Activated CD8-positive, alpha-beta memory T cell treated with anti-CD3 and anti-CD28 coated beads for 36 hours (primary cell): ENCODE measurements around the gene IL4I1. TPM values are rescaled to one million over a fixed set of nuclear protein-coding genes. Genes with fewer than 3 reads are reported as not detected.

Experiments used
- CTCF ChIA-PET: fragments of 350-600 bp; sonication (Branson Sonifier 250); formaldehyde crosslinking; loops from one replicate; lab custom pipeline; 2021; ENCODE audit warnings: antibody characterized with exemption; lab: Charles Lee
- POLR2A ChIA-PET: fragments of 350-600 bp; sonication (Branson Sonifier 250); formaldehyde crosslinking; loops from one replicate; lab custom pipeline; 2021; ENCODE audit warnings: antibody characterized with exemption; lab: Charles Lee
- total RNA-seq, 2 experiments: library from RNA; stranded (reverse); gene quantifications; one replicate each; pipeline ENCODE4 v1.2.3, GENCODE V29; 2021

Gene IL4I1
- total RNA-seq, 2 experiments from 2014 or later = 28.9 to 30.8 TPM

DNA sequence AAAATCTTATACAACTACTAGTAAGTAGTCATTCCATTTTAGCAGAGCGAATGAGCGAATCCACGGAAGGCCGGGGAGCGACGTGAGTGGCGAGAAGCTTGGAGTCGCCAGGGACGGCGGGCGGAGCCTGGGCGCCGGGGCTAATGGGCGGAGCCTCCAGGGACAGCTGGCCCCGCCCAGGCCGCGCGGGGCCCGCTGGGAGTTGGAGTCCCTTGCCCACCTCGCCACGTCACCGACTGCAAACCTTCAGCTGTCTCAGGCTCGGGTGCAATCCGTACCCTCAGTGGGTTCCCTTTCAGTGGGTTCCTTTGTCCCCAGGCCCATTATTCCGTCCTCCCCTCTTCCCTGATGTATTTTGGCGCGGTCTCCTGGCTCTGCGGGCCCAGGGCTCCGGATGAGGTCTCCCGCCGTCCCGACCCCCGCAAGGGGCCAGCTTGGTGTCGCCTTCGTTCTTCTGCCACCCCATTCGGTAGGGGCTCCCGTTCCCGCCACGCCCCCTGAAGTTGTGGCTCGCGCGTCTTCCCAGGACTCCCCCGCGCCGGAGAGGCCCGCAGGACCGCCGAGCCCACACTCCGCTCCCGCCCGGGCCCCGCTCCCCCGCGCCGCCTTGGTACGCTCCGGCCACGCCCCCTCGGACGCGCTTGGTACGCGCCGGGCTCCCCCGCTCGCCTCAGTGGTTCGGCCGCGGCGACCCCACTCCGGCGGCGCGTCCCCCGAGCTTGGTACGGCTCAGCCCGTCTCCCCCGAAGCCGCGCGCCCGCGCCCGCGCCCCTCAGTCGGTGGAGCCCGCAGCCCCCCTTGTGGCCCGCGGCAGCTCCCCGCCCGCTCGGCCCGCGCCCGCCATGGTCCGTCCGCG, 46.0 kb downstream of the IL4I1 start, which contains the start of gene PTOV1:
Gene PTOV1, plus strand, starts transcription at position 673 of the 856 bp plus-strand sequence.
- ChIA-PET CTCF (interaction anchor here (1.0 to 1.5 kb wide), 7 partner anchors 13 to 348 kb away, joined by 3 to 4 read pairs (median 3); partner anchors contain the start of genes ATF5 and NUP62), POLR2A (interaction anchor here (0.6 to 1.8 kb wide), 6 partner anchors 13 to 79 kb away, joined by 3 to 13 read pairs (median 4); partner anchors contain the start of gene PNKP)

GRCh38 chr19:49850221-49850486, 46.5 kb downstream of the IL4I1 start:
- CTCF ChIA-PET = interaction anchor here (1.0 to 1.5 kb wide), 6 partner anchors 13 to 347 kb away, joined by 3 to 4 read pairs (median 3); partner anchors contain the start of genes ATF5 and NUP62
- POLR2A ChIA-PET = interaction anchor here (0.8 to 1.8 kb wide), 4 partner anchors 14 to 80 kb away, joined by 3 to 9 read pairs (median 4); partner anchors contain the start of gene PNKP

DNA sequence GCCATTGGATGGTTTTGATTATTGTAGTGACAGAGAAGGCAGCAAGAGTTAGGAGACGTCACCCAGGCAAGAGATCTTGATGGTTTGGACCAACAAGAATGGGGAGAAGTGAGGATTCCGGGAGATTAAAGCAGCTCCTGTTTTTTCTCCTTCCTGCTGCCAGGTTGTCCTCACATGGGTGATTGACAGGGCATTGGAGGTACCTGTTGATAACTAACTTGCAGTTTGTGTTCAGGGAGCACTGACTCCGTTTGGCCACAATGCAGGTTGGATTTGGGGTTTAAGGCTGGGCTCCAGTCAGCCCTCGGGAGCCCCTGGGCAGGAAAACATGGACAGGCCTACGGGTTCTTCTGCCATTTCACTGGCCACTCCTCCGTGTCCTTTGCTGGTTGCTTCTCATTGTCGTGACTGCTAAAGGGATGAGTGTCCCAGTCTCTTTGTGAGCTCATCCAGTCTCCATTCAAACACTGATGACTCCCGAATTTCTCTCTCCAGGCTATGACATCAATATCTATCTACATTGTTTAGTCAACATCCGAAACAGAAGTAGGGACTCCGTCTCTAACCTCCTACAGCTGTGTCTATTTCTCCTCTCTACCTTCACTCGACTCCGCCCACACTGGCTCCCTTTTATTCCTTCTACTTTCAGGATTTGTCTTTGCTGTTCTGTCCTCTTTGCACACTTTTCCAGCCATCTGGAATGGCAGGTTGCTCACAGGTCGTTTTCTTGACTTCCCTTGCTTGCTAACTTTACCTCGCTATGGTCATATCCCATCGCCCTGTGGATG, 47.1 kb downstream of the IL4I1 start:
- ChIA-PET CTCF (interaction anchor here (1.1 to 1.5 kb wide), 3 partner anchors 80 to 347 kb away, joined by 3 read pairs; partner anchors contain the start of genes ATF5 and NUP62), POLR2A (interaction anchor here (1.1 to 1.6 kb wide), 2 partner anchors 14 to 17 kb away, joined by 4 to 5 read pairs; no protein-coding TSS in a partner anchor)

GRCh38 chr19:49848938-49849337, 47.7 kb downstream of the IL4I1 start:
- CTCF ChIA-PET = no interaction called here

DNA sequence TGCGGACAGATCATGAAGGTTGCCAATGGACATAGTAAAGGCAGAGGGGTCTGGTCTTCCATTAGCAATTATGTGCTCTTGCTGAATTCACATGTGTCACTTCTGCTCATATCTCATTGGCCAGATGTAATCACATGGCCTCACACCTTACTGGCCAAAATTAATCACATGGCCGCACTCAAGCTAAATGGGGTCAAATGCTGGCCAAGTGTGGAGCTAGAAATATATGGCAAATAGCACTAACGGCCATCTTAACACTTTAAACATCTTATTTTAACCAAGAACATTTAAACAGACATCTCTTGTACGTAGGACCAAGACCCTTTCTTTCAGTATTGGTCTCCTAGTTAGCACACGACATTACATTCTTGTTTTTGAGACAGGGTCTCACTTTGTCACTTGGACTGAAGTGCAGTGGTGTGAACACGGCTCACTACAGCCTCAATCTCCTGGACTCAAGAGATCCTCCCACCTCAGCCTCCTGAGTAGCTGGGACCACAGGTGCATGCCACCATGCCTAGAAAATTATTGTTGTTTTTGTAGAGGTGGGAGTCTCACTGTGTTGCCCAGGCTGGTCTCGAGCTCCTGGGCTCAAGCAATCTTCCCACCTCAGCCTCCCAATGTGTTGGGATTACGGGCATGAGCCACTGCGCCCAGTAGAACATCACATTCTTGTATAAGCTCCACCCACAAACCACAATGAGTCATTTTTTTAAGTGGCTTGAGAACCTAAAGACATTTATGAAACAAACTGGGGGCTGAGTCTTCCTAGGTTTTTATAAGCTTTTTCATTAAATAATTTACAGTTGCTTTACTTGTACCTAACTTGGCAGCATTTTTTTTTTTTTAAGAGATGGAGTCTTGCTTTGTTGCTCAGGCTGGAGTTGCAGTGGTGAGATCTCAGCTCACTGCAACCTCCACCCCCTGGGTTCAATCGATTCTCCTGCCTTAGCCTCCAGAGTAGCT, 48.7 kb downstream of the IL4I1 start:
- POLR2A ChIA-PET = interaction anchor here (1.1 kb wide), 1 partner anchor 21 kb away, joined by 5 read pairs; no protein-coding TSS in a partner anchor
- CTCF ChIA-PET = interaction anchor here (0.9 kb wide), 1 partner anchor 22 kb away, joined by 3 read pairs; no protein-coding TSS in a partner anchor

More at GRCh38 chr19:49848938-49849337, 47.7 kb downstream of the IL4I1 start:
- POLR2A ChIA-PET = interaction anchor here (1.1 kb wide), 1 partner anchor 20 kb away, joined by 5 read pairs; no protein-coding TSS in a partner anchor

DNA sequence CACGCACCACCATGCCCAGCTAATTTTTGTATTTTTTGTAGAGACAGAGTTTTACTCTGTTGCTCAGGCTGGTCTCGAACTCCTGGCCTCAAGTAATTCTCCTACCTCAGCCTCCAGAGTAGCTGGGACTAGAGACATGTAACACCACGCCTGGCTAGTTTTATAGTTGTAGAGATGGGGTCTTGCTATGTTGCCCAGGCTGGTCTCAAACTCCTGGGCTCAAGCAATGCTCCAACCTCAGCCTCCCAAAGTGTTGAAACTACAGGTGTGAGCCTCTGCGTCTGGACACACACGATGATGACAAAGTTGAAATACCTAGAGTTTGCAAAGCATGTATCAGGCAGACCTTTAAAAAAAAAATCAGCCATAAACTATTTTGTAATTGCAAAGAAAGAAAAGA, 50.3 kb downstream of the IL4I1 start:
- ChIA-PET POLR2A (no interaction called here), CTCF (no interaction called here)

DNA sequence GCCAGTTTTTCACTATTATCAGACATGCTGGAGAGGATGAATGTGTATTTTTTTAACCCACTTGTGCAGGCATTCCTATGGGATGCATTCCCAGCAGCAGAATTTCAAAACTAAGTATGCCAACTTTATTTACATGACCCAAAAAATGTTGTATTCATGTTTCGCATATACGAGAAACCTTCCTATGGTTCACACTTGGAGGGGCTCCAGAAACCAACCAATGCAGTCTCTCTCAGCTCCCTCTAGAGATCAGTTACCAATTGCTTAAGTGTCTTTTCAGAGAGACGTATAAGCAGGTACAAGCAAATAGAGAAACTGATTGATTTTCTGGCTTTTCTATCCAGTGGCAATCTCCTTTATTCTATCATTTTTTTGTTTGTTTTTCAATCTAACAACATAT, 51.3 kb downstream of the IL4I1 start:
- CTCF ChIA-PET = no interaction called here
- POLR2A ChIA-PET = no interaction called here

DNA sequence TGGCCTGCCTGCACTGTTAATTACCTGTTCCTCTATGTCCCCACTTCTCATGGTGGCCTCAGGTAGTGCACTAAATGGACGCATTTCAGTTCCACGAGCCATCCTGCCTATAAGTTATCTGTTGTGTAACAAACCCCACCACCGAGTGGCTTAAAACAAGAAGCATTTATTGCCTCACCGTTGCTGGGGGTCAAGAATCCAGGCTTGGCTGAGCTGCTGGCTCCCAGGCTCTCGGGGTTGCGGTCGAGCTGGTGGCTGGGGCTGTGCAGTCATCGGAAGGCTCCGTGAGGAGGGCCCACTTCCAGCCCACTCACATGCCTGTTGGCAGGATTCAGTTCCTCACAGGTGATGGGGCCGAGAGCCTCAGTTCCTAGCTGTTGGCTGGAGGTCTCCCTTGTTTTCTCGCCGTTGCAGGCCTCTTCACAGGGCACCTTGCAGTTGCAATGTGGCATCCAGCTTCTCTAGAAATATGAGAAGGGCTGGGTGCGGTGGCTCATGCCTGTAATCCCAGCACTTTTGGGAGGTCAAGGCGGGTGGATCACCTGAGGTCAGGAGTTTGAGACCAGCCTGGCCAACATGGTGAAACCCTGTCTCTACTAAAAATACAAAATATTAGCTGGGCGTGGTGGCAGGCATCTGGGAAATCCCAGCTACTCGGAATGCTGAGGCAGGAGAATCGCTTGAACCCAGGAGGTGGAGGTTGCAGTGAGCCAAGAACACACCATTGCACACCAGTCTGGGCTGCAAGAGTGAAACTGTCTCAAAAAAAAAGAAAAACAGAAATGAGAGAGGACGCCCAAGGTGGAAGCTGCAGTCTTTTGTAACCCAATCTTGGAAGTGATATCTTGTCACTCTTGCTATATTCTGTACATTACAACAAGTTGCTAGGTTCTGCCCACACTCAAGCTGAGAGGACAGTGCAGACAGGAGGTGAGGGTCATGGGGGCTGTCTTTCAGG, 52.3 kb downstream of the IL4I1 start:
- ChIA-PET CTCF (no interaction called here), POLR2A (no interaction called here)

DNA sequence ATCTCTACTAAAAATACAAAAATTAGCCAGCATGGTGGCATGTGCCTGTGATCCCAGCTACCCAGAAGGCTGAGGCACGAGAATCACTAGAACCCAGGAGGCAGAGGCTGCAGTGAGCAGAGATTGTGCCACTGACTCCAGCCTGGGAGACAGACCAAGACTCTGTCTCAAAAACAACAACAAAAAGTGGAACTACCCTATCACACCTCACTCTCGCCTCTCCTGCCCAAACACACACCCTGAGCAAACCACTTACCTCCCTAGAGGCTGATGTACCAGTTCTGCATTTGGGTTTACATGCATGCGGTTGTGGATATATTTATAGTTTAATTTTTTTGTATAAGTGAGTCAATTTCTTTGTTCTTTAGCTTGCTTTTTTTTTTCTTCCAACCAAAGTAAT, 53.4 kb downstream of the IL4I1 start:
- CTCF ChIA-PET = interaction anchor here (0.7 kb wide), 1 partner anchor 84 kb away, joined by 3 read pairs; no protein-coding TSS in a partner anchor
- POLR2A ChIA-PET = no interaction called here

DNA sequence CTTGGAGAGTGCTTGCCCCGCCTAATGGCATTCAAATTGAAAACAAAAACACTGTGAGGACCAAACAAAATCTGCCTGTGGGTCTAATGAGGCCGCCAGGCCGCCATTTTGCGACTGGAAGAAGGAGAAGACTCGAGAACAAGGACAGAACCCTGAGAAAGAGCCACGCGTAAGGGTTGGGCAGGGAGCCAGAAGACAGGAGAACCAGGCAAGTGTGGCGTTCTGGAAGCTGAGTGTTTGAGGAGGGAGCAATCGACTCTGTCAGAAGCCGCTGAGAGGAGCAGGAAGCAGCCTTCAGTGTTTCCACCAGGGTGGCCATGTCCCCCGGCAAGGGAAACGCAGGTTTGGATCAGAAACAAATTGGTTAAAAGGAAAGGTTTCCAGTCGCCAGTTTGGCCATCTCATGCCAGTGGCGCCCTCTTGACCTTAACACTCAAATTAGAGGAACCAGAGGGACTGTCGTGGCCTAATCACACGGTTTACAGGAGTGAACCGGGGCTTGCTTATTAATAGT, 55.9 kb downstream of the IL4I1 start:
- POLR2A ChIA-PET = no interaction called here
- CTCF ChIA-PET = no interaction called here

- CTCF ChIA-PET = interaction anchor here (0.5 kb wide), 1 partner anchor 209 kb away, joined by 5 read pairs; no protein-coding TSS in a partner anchor
- POLR2A ChIA-PET = no interaction called here
Observed at GRCh38 chr19:49840321-49840720, 56.4 kb downstream of the IL4I1 start.

DNA sequence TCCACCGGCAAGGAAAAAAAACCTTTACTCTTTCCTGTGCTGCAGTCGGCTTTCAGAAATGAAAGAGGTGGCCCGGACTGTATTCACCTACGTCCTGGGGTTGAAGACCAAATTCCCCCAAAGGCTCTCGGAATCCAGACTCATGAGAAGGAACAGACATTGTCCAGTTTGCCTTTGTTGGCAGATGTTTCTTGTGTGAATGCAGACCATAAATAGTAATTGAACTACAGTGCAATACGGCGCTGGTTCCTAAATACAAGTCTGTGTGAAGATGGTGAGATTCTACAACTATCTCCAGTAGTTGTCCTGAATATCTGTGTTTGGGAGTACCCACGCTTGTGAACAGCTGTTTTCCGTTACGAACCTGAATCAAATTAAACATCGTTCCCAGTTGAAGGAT, 57.0 kb downstream of the IL4I1 start:
- POLR2A ChIA-PET = no interaction called here
- CTCF ChIA-PET = interaction anchor here (0.5 kb wide), 1 partner anchor 209 kb away, joined by 5 read pairs; no protein-coding TSS in a partner anchor

Other genes starting within 250 kb of the IL4I1 start
- 100 to 1,000 TPM; 120 to 122 TPM for gene IRF3, start 231.0 kb downstream of the IL4I1 start, total RNA-seq
- gene BCL2L12, start 231.0 kb downstream of the IL4I1 start, total RNA-seq = 10 to 100 TPM; 72.3 to 73.6 TPM
- 100 to 1,000 TPM; 538 to 559 TPM for gene PRMT1, start 219.6 kb downstream of the IL4I1 start, total RNA-seq
- gene ADM5, start 207.3 kb downstream of the IL4I1 start, total RNA-seq = 1 to 10 TPM; 7.3 TPM
- under 1 TPM; 0.32 to 0.61 TPM for gene CPT1C, start 205.8 kb downstream of the IL4I1 start, total RNA-seq
- gene TSKS, start 133.6 kb downstream of the IL4I1 start, total RNA-seq = under 1 TPM; 0.34 to 0.70 TPM
- gene AP2A1, start 129.9 kb downstream of the IL4I1 start, total RNA-seq = 10 to 100 TPM; 90.3 to 91.8 TPM
- gene FUZ, start 83.6 kb downstream of the IL4I1 start, total RNA-seq = 10 to 100 TPM; 32.6 to 33.4 TPM
- gene MED25, start 78.6 kb downstream of the IL4I1 start, total RNA-seq = 10 to 100 TPM; 44.8 to 48.2 TPM
- gene PTOV1, start 45.7 kb downstream of the IL4I1 start, total RNA-seq = 10 to 100 TPM; 90.2 to 90.9 TPM
- gene PNKP, start 29.3 kb downstream of the IL4I1 start, total RNA-seq = 10 to 100 TPM; 86.7 to 93.1 TPM
- gene AKT1S1, start 19.5 kb downstream of the IL4I1 start, total RNA-seq = 10 to 100 TPM; 31.7 TPM
- 10 to 100 TPM; 26.3 to 27.4 TPM for gene TBC1D17, start 19.2 kb downstream of the IL4I1 start, total RNA-seq
- 10 to 100 TPM; 34.2 to 38.1 TPM for gene ATF5, start 32.3 kb upstream of the IL4I1 start, total RNA-seq
- 100 to 1,000 TPM; 206 to 216 TPM for gene NUP62, start 32.6 kb upstream of the IL4I1 start, total RNA-seq
- gene SIGLEC11, start 64.3 kb upstream of the IL4I1 start, total RNA-seq = not detected
- gene VRK3, start 128.5 kb upstream of the IL4I1 start, total RNA-seq = 10 to 100 TPM; 53.4 to 54.9 TPM
- 1 to 10 TPM; 8.8 to 9.2 TPM for gene ZNF473, start 129.1 kb upstream of the IL4I1 start, total RNA-seq